ENCODE results near the gene FAM199X.
A peak's percentile ranks its signal among the peaks of the same experiment; 100 is the strongest.
"Not testable (repeated sequence)": the region's sequence is repeated elsewhere in the genome, so short reads cannot be mapped to it uniquely, and the experiment has no call there.

Gene FAM199X

GRCh38 chrX:104189837-104190236, 23.6 kb downstream of the FAM199X start:
- no peak for DNase-seq (ENCODE audit: low spot score)

- no peak for DNase-seq (ENCODE audit: low spot score)
Measured at GRCh38 chrX:104193485-104193884, 27.2 kb downstream of the FAM199X start.

- no peak for DNase-seq (ENCODE audit: low spot score)
Measured at GRCh38 chrX:104195013-104195412, 28.8 kb downstream of the FAM199X start.

- peak; percentile 36 for DNase-seq (ENCODE audit: low spot score)
Measured at GRCh38 chrX:104195489-104196084, 29.3 kb downstream of the FAM199X start.

- no peak for DNase-seq (ENCODE audit: low spot score)
Measured at GRCh38 chrX:104205548-104205947, 39.3 kb downstream of the FAM199X start.

GRCh38 chrX:104211187-104211586, 44.9 kb downstream of the FAM199X start:
- no peak for DNase-seq (ENCODE audit: low spot score)

GRCh38 chrX:104230060-104230459, 63.8 kb downstream of the FAM199X start:
- DNase-seq (ENCODE audit: low spot score) = not testable (repeated sequence)

All from AG08396 (cell line).